NCI-H1694 treated with DMSO at 0.1 percent for 48 hours (cell line): ENCODE results near the gene PFDN2.

Experiments used
- DNase-seq: peaks from one replicate; lab custom pipeline; 2025; lab: John Stamatoyannopoulos, UW

The PFDN2 gene

DNA sequence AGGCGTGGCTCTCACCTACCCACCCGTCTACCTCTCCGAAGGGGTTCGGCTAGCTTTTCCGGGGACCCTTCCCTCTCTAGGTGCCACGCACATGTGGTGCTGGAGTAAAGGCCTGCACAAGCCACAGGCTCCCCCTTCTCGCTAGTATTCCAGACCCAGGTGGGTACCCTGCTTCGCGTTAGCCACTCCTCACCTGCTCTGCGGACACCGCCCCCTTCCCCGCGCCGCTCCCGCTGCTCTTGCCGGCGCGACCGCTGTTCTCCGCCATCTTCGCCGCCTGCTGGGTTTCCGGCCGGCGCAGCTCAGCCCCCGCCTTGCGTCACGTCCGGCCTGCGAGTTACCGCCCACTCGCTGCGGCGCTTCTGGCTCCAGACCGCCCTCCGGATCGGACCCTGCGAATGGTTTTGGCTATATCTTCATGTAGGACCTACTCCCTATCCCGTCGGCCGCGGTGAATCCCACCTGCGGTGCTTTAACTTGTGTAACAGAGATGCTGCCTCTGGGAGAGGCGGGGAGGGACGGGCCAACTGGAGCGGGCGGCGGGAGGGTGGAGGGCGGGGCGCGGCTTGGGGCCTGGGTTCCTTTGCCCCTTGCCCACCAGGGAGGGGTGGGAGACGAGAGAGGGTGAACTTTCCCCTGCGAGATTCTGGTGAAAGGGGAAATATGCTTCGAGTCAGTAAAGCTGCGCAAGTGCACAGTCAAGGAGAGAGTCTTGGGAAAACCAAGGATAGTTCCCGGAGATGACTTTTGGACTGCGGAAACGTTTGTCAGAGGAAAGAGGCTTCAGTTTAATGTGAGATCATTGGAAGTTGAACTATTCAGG is at the start of gene PFDN2, which contains the start of gene NIT1:
PFDN2 (minus strand) TSS at position 279 of the 823 bp plus-strand sequence; CDS start at position 268, 11 bp downstream.
NIT1 (plus strand) TSS at position 347 of the 823 bp plus-strand sequence; CDS start at position 419, 72 bp downstream.
- peak; percentile 62 for DNase-seq

- no peak for DNase-seq
Observed at GRCh38 chr1:161166669-161167548, 49.1 kb upstream of the PFDN2 start.

- DNase-seq = peak; percentile 99
Observed at GRCh38 chr1:161165742-161166668, 48.2 kb upstream of the PFDN2 start, which contains the start of gene PPOX. TSS of gene PPOX (plus strand) at chr1:161166426. CDS start at chr1:161166848, 422 bp downstream.

DNA sequence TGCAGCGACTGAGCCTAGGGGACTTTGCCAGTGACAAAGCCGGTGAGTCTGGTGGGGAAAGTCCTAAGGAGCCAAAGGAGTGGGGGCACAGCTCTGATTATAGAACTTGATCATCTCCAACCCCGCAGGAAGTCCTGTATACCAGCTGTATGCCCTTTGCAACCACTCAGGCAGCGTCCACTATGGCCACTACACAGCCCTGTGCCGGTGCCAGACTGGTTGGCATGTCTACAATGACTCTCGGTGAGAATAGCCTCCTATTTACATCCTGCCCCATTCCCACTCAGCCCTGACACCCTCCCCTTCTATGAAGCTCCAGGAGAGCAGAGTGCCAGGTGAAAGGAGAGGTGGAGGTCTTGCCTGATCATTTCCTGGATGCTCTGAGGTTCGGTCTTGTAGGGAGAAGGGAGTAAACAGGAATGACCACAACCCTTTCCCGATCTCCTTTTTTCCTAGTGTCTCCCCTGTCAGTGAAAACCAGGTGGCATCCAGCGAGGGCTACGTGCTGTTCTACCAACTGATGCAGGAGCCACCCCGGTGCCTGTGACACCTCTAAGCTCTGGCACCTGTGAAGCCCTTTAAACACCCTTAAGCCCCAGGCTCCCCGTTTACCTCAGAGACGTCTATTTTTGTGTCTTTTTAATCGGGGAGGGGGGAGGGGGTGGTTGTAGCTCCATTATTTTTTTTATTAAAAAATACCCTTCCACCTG is 47.2 kb upstream of the PFDN2 start:
- DNase-seq = no peak

GRCh38 chr1:161163793-161164192 is 46.0 kb upstream of the PFDN2 start:
- no peak for DNase-seq

- no peak for DNase-seq
Observed at GRCh38 chr1:161162806-161163205, 45.0 kb upstream of the PFDN2 start.

- no peak for DNase-seq
Observed at GRCh38 chr1:161162052-161162451, 44.2 kb upstream of the PFDN2 start.

- DNase-seq = no peak
Observed at GRCh38 chr1:161161652-161162051, 43.8 kb upstream of the PFDN2 start.

- DNase-seq = no peak
Observed at GRCh38 chr1:161160671-161161145, 42.9 kb upstream of the PFDN2 start.

- no peak for DNase-seq
Observed at GRCh38 chr1:161159913-161160243, 42.0 kb upstream of the PFDN2 start.

GRCh38 chr1:161159087-161159912 is 41.5 kb upstream of the PFDN2 start, which contains the start of gene USP21:
TSS of gene USP21 (plus strand) at chr1:161159500. CDS start at chr1:161160641, 1,141 bp downstream.
- DNase-seq = peak; percentile 88

GRCh38 chr1:161158316-161159010 is 40.6 kb upstream of the PFDN2 start:
- DNase-seq = no peak

DNA sequence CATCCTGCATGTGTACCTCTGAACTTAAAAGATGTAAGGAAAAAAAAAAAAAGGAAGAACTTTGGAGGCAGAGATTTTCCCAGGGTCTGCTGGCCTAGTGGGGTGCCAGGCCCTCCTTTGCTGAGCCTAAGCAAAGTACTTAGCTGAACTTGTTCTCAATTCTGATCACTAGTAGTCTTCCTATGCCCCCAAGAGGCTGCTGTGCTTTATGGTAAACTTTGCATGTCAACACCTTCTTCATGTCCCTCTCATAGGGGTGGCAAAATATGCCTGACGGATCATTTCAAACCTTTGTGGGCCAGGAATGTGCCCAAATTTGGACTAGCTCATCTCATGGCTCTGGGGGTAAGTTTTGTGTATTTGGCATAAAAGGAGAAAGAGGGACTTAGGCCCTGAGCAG is 40.0 kb upstream of the PFDN2 start:
- DNase-seq = no peak

- peak; percentile 95 for DNase-seq
Observed at GRCh38 chr1:161153682-161154337, 36.0 kb upstream of the PFDN2 start, which contains the start of gene UFC1. TSS of gene UFC1 (plus strand) at chr1:161153978. CDS start at chr1:161153998, 20 bp downstream.

DNA sequence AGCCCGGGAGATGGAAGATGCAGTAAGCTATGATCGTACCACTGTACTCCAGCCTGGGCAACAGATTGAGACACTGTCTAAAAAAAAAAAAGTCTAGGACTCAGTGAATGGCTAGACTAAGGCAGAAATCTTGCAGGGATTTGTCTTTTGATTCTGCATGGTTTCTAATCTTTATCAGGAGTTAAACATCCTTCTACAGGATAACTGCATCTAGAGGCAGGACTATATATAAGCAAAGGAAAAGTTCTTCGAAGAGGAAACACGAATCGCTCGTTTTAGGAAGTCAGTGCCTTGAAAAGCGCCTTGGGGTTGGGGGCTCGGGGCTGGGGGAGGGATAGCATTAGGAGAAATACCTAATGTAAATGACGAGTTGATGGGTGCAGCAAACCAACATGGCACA is 35.3 kb upstream of the PFDN2 start:
- DNase-seq = no peak

DNA sequence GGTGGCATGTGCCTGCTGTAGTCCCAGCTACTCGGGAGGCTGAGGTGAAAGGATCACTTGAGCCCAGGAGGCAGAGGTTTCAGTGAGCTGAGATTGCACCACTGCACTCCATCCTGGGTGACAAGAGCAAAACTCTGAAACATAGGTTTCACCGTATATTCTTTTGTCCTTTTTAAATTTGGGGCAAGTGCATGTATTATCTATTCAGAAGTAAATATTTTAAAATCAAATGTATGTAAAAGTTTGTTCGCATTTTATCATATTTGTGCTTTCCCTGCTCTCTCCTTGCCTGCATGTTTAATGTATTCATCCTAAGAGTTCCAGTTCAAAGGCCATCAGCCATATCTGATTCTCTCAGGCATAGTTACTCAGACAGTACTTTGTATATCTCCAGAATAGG is 28.0 kb upstream of the PFDN2 start:
- DNase-seq = peak; percentile 35

- DNase-seq = no peak
Observed at GRCh38 chr1:161140755-161141400, 23.0 kb upstream of the PFDN2 start.

- DNase-seq = peak; percentile 45
Observed at GRCh38 chr1:161139766-161140165, 21.9 kb upstream of the PFDN2 start.
